ENCODE data around the gene ZMAT5. TPM values are rescaled to one million over a fixed set of nuclear protein-coding genes. Genes with fewer than 3 reads are reported as not detected.

ZMAT5 gene
- total and polyA plus RNA-seq, 9 of the 15 experiments (the other 6 are each of a cell fraction or from before 2014, with no cell fraction given), result 2.0 to 25.2 (median 11.9) TPM

GRCh38 chr22:29815580-29815979 lies 48.8 kb upstream of the ZMAT5 start (continued):
- no peak for TF ChIP-seq MLX (CRISPR knock-in tag; conservative IDR thresholded peaks at IDR 0.05)

- CTCF ChIA-PET (ENCODE audit: low intra/inter-chr PET ratio), result no interaction called here
- no peak overlapping the region for H3K4me2 ChIP-seq (ENCODE audit: insufficient read depth, low read length)
- intact Hi-C loops (cut with micrococcal nuclease), result no loop called here
- H3K27me3 ChIP-seq (ENCODE audit: control insufficient read depth in 2 of 2, insufficient read depth in 2 of 2, low read length in 2 of 2), result no peaks in the 10 kb centered on the region
- no peak overlapping the region for H3K9ac ChIP-seq (ENCODE audit: insufficient read depth in 1 of 2, low read depth in 2 of 2, low read length in 2 of 2)
- in situ Hi-C loops (cut with MboI), result loop anchor here (10.0 kb wide), 1 partner anchor 191 kb away; no protein-coding TSS in a partner anchor
- H3K79me2 ChIP-seq (ENCODE audit: control insufficient read depth, insufficient read depth, low read length), result no peaks in the 10 kb centered on the region
- no peak overlapping the region for H2AFZ ChIP-seq (ENCODE audit: low read depth, low read length)
- POLR2A ChIA-PET, result interaction anchor here (0.7 to 0.8 kb wide), 2 partner anchors 204 to 764 kb away, joined by 3 read pairs; no protein-coding TSS in a partner anchor
- peaks cover 4% of the 10 kb centered on the region for H3K9me1 ChIP-seq (ENCODE audit: control insufficient read depth, insufficient read depth, low read length)
- peaks cover 76% of the 10 kb centered on the region; the same call in 2 of the 3 replicates for H3K36me3 ChIP-seq (ENCODE audit: control insufficient read depth, insufficient read depth, low read length)
- no TSS peak for BruUV-seq (replicated peaks)
- DNase-seq (ENCODE audit: extremely low read depth in 1 of 4, low spot score in 3 of 4), result no peak
- 69% methylated on average over 5 of the region's 5 CpGs for WGBS (ENCODE audit: insufficient coverage, low coverage, missing lambda C conversion rate)
- H4K20me1 ChIP-seq (replicated peaks; ENCODE audit: control insufficient read depth, insufficient read depth, low read length), result peaks cover 4% of the 10 kb centered on the region; the same call in 1 of the 2 replicates
- no peak for FAIRE-seq
- ATAC-seq, result no peak
- no peaks in the 10 kb centered on the region for H3K9me3 ChIP-seq (replicated peaks; ENCODE audit: control insufficient read depth, insufficient read depth, low read depth, low read length)
- H3K4me3 ChIP-seq, result no peak overlapping the region
- no peak overlapping the region for H3K27ac ChIP-seq (ENCODE audit: extremely low read depth, low read depth, low read length)
- no peaks in the 10 kb centered on the region for H3K4me1 ChIP-seq (replicated peaks in 1 of 2; ENCODE audit: control insufficient read depth in 2 of 2, insufficient read depth in 2 of 2, low read length in 2 of 2)
- TF ChIP-seq ETS2 (tag; IDR thresholded peaks at IDR 0.05; ENCODE audit: borderline replicate concordance, poor library complexity, severe bottlenecking) (no peak), ZFP30 (CRISPR knock-in tag; IDR thresholded peaks at IDR 0.05; ENCODE audit: borderline replicate concordance) (no peak), TAL1 (IDR thresholded peaks at IDR 0.05) (no peak), ZNF75A (CRISPR knock-in tag; IDR thresholded peaks at IDR 0.05) (no peak), NR0B1 (IDR thresholded peaks at IDR 0.05; ENCODE audit: partially characterized antibody) (no peak), BRD4 (IDR thresholded peaks at IDR 0.05) (no peak), ZNF57 (CRISPR knock-in tag; IDR thresholded peaks at IDR 0.05) (no peak), ZNF609 (CRISPR knock-in tag; IDR thresholded peaks at IDR 0.05; ENCODE audit: borderline replicate concordance) (no peak), HNRNPH1 (optimal IDR thresholded peaks at IDR 0.05; ENCODE audit: low read depth, low read length) (no peak), NCOR1 (IDR thresholded peaks at IDR 0.05) (no peak)
These were observed 47.2 kb upstream of the ZMAT5 start for GRCh38 chr22:29814003-29814402.
